ENCODE measurements around the gene SMAD3.
"Not testable (repeated sequence)": the region's sequence is repeated elsewhere in the genome, so short reads cannot be mapped to it uniquely, and the experiment has no call there.

Gene SMAD3

DNA sequence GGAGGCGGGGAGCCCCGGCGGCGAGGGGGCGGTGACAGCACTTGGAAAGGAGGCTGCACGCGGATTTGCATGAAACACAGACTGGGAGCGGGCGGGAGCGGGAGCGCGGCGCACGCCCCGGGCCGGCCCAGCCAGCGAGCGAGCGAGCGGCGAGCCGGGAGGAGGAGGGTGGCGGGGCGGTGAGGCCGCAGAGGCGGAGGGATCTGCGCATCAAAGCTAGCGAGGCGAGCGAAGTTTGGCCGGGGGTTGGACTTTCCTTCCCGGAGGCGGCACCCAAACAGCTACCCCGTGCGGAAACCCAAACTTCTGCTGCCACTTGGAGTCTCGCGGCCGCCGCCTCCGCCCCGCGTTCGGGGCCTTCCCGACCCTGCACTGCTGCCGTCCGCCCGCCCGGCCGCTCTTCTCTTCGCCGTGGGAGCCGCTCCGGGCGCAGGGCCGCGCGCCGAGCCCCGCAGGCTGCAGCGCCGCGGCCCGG, at the start of gene SMAD3:
Gene SMAD3, plus strand, starts transcription at position 72 of the 475 bp plus-strand sequence. CDS start 553 bp downstream, outside the sequence.
- DNase-seq: peak in 54 of 58 donors; percentile 27 to 90 (median 76)

DNA sequence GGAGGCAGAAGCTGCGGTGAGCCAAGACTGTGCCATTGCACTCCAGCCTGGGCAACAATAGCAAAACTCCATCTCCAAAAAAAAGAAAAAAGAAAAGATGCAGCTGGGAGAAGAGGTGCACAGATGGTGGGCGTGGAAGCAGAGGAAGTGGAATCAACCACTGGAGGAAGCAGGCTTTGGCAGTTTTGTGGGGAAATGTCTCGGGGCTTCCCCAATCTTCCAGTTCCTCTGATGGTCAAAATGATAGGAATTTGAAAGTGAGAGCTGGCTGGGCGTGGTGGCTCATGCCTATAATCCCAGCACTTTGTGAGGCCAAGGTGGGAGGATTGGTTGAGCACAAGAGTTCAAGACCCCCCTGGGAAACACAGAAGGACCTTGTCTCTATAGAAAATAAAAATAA, 48.1 kb upstream of the SMAD3 start:
- DNase-seq: no peak

DNA sequence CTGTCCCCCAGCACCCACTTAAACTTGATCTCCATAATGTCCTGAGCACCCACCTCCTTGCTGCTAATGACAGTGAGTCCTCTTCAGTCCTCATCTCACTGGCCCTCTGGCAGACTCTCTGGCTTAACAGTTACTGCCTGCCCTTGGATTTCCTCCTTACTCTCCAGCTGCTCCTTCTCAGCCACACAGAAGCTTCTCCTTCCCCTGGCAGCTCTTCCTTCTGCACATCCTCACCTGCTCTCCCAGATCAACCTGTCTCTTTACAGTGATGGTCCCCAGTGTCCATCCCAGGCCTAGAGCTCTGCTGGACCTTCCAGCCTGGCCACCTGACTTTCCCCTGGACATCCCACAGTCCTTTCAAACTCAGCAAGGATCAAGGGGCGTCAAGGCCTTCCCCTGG, 47.4 kb upstream of the SMAD3 start:
- no peak for DNase-seq

DNA sequence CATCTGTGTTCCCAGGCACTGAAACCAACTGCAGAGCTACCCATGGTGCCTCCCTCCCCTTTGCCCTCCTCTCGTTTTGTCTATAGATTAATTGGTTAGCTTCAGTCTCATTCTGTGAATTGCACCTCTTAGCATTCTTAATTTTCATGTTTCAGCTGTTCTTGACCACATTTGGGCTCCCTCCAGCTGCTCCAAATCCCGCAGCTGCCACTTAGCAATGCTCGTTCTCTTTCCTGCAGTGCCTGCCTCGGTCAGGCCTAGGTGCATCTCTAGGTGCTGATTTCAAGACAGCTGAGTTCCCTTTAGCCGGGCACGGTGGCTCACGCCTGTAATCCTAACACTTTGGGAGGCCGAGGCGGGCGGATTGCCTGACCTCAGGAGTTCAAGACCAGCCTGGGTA, 47.0 kb upstream of the SMAD3 start:
- no peak for DNase-seq

DNA sequence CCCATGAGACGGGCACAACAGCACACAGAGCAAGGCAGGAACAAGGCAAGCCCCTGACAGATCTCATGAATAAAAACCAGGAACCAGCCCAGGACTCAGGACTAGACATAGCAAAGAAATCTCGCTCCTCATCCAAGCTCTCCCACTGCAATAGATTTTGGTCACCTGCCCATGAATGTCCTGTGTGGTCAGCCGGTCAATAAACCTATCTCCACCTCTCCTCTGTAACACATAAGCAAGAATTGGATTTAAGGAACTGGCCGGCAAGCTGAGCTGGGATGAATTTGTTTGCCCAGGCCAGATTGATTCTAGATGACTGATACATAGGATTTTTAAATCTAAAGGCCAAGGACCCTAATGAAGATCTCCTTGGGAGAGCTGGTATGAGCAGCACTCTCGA, 46.3 kb upstream of the SMAD3 start:
- DNase-seq: no peak

DNA sequence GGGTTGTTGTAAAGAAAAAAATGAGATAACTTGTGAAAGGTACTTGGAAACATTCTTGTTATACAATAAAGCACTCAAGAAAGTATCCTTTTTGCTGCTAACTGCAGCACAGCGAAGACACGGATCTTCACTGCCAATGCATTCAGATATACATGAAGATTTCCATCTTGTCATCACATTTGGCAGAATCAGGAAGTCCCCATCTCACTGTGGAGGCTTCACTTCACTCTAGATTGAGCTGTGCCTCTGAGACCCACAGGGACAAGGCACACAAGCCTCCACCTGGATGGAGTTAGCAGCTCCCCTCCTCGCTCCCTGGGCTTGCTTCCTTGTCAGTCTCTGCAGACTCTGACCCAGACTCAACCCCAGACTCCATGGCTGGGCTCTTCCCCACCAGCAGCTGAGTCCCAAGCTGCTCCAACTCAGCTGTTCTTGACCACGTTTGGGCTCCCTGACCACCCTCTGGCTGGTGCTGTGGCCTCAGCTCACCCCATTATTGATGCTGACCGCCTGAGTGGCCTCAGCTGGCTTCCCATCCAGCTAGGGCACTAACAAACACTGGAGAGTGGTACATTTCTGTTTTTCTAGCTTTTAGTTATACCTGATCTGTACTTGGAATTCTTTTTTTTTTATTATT, 45.4 kb upstream of the SMAD3 start:
- DNase-seq: no peak

DNA sequence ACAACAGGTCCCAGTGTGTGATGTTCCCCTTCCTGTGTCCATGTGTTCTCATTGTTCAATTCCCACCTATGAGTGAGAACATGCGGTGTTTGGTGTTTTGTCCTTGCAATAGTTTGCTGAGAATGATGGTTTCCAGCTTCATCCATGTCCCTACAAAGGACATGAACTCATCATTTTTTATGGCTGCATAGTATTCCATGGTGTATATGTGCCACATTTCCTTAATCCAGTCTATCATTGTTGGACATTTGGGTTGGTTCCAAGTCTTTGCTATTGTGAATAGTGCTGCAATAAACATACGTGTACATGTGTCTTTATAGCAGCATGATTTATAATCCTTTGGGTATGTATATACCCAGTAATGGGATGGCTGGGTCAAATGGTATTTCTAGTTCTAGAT, 44.7 kb upstream of the SMAD3 start:
- DNase-seq: not testable (repeated sequence)

DNA sequence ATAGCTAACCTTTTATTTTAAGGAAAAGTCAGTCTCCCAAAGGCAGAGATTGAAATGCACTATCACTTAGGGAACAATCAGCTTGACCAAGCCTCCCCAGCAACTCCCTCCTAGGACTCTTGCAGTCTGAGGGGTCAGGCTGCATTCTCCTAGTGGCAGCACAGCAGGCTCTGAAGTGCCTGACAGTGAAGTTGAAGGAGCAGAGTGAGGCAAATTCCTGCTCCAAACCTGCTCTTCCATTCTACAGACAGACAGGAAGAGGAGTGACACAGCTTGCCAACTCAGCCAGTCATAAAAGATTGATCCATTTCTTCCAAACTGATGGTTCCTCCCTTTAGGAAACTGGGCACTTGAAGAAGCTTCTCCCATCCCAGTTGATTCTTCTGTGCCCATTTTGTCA, 43.9 kb upstream of the SMAD3 start:
- no peak for DNase-seq

DNA sequence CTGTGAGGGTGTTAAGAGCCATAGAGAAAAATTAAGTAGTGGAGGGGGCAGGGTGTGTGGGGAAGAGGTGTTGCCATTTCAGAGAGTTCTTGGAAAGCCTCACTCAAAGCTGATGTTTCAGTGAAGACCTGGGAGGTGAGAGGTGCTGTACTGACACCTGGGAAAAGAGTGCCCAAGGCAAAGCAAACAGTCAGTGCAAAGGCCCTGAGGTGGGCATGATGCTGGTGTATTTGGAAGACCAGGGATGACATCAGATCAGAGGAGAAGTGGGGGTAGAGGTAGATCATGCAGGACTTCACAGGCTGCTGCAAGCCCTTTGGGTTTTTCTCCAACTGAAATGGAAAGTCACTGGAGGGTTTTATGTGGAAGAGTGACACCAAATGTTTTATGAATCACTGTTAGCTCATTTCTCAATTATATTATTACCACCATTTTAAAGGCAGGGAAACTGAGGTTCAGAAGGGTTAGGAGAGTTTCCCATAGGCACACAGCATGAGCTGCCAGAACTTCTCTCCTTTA, 42.8 kb upstream of the SMAD3 start:
- no peak for DNase-seq

DNA sequence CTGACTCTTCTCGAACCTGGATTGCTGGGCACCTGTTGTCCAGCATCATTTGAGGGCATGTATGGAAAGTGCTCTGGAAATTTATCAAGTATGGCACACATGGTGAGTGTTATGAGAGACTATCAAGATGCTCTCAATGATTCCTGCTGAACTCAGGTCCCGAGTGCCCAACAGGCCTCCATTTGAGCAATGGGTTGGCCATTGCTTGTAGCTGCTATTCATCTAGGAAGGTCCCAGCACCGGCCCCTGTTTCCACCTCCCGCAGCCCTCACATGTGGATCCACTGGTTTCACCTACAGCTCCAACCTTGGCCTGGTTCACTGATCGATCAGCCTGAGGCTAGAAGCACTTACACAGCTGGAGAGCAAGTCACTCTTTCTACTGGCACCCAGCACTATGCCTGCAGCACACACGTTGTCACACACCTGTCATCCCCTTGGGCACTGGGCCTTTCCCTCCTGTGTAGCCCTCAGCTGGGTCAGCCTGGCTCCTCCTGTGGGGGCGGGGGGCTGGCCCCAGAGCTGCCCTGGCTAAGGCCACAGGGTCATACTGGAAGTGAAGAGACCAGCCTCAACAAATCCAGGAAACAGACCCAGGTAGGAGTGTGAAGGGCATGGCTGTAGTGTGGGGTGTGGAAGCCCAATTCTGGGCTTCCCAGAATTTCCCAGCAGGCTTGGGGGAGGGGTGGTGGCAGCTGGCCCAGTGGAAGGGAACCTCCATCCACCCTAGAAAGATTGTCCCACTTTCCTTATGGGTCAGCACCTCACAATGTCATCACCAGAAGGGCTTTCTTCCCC, 41.7 kb upstream of the SMAD3 start:
- DNase-seq: peak in 2 of 58 donors; percentile 21 to 32

DNA sequence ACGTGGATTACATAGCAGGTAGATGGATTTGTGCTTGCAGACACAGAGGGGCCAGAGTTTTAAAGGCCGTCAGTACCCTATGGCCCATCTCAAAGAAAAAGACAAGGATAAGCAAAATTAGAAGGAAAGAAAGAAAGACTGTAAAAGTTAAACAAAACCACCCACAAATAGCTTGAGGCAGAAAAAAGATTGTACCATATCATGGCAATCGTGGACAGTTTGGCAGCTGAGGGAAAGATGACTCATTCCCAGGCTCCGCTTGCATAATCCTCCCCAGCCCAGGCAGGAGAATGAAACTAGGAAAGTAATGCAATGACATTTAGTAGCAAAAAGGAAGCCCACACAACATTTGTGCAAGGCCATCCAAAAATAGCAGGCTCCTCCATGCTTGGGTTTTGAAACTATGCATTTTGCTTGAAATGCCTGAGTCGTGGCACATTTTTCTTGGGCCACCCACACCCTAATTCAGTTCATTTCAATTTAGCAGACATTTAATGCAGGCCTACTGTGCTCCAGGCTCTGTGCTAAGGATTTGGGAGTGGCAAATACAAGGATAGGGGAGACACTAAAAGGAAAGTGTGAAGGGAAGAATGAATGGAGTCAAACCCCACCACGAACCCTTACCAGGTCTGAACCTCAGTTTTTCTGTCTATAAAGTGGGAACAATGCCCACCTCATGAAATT, 40.9 kb upstream of the SMAD3 start:
- DNase-seq: peak in 49 of 58 donors; percentile 13 to 85 (median 49)

DNA sequence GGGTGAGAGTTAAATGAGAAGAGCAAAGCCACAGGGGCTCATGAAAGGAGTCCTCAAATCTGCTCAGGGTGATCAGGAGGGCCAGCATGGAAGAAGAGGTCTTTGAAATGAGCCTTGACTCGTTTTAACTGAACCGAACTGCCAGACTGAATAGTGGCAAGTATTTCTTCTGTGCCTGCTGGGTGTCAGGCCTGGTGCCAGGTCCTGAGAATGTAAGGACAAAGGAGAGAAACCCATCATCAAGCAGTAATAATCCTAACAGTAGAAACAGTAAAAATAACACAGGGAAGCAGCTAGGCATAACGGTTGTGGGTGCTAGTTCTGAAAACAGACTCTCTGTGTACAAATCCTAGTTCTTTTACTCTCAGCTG, 40.4 kb upstream of the SMAD3 start:
- DNase-seq: no peak

DNA sequence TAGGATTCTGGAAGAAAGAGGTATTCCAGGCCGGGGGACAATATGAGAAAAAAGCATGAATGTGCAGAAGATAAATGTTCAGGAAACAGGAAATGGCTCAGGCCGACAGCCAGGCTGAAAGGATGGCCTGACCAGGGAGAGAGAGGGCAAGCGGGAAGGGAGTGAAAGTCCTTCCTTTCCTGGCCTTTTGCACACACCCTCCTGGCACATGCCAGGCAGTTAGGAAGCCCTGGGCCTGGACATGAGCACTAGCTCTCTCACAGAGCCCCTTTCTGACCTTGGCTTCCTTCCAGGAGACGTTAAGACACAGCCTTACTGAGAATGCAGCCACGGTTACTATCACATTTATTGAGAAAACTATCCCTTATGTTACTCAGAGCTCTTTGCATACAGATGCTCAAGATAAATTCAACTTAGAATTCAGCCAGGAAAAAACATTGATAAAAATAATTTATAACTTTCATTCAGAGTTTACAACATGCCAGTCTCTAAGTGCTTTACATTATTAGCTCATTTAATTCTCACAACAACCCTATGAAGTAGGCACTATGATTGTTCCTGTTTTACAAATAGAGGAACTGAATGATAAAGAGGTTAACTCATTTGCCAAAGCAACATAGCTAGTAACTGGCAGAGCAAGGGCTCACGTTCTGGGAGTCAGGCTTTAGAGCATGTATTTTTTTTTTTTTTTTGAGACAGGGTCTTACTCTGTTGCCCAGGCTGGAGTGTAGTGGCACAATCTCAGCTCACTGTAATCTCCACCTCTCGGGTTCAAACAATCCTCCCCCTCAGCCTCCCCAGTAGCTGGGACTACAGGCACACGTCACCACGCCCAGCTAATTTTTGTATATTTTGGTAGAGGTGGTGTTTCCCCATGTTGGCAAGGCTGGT, 39.4 kb upstream of the SMAD3 start:
- no peak for DNase-seq

DNA sequence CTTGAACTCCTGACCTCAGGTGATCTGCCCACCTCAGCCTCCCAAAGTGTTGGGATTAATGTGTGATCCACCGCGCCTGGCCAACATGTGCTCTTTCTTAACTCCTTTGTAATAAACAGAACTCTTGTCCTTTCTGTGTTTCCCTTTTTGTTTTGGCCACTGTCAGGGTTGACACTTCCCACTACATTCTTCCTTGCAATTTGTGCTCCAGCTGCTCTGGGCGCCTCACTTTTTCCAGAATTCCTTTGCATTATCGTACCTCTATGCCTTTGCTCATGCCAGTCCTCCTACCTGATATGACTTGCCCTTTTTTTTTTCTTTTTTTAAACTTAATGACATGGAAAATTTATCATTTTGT, 38.8 kb upstream of the SMAD3 start:
- peak in 1 of 58 donors; percentile 47 for DNase-seq

DNA sequence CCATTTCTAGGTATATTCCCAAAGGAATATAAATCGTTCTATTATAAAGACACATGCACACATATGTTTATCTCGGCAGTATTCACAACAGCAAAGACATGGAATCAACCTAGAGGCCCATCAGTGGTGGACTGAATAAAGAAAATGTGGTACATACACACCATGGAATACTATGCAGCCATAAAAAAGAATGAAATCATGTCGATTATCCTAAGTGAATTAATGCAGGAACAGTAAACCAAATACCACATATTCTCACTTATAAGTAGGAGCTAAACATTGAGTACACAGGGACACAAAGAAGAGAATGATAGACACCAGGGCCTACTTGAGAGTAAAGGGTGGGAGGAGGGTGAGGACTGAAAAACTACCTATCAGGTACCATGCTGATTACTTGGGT, 37.0 kb upstream of the SMAD3 start:
- DNase-seq: not testable (repeated sequence)

DNA sequence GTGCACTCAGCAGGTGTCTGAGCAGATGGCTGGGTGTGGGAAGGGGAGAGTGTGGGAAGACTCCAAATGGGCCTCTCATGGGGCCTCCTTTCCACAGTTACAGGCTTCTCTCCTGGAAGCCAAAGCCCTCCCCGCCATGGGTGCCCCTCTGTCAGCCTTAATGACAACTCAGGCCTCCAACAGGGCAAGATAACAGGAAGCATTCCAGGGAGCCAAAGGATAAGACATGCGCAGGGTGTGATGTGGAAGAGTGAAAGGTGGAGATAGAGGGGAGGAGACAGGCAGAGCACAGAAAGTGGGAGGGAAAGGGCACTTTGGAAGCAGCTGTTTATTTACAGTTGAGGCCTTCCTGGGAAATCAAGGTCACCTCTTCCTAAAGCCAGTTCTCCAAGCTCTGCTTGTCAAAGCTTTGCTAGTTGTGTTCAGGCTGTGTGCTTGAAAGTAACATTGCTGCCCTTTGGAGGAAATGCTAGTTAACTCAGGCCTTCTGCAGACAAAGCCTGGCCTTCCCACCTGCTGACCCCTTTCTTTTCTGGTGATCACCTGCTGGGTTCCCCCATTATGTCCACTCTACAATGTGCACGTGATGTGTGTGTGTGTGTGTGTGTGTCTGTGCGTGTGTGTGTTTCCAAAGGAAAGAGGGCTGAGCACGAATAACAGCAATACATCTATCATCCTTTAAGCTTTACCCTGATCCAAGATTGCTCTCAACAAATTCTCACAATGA, 35.2 kb upstream of the SMAD3 start:
- no peak for DNase-seq

DNA sequence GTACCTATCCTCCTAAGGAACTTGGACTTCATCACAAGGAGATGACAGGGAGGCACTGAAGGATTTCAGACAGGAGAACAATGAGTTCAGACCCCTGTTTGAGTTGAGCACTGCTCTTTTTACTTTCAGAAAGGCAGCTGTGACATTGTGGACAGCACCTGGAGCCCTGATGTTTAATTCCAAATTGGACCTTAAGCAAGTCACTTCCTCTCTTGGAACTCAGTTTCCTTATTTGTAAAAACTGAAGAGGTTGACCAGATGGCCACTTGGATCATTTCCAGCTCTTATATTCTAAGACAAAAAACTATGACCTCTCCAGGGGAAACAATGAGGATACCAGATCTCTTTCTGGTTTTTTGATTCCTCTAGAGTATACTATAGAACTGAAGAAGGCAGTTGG, 34.1 kb upstream of the SMAD3 start:
- DNase-seq: no peak

DNA sequence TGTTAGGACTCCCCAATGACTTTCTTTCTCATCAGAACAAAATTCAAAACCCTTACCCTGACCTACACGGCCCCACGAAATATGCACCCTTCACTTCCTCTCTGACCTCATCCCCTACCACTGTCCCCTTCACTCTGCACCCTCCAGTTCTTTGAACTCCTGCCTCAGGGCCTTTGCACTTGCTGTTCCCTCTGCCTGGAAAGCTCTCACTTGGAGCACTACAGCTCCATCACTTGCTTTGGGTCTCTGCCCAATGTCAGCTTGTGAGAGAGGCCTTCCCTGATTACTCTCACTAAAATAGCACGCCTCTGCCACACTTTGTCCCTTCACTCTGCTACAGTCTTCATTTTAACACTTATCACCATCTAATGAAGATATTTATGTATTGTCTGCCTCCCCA, 32.8 kb upstream of the SMAD3 start:
- DNase-seq: no peak

DNA sequence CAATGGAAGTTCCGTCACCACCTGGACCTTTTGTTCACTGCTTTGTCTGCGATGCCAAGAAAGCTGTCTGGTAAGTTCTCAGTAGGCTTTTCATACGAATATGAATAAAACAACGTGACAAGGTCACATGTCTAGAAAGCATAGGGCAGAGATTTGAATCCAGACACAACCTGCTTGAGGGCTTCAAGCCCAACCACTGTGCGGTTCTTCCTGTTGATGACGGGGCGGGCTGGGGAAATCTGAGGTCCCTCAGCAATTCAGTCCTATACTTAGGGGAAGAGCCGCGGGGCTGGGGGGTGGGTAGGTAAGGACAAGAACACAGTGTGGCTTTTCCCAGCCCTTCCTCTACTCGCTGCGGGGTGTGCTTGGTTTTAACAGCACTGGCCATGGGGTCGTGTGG, 32.4 kb upstream of the SMAD3 start:
- DNase-seq: no peak

DNA sequence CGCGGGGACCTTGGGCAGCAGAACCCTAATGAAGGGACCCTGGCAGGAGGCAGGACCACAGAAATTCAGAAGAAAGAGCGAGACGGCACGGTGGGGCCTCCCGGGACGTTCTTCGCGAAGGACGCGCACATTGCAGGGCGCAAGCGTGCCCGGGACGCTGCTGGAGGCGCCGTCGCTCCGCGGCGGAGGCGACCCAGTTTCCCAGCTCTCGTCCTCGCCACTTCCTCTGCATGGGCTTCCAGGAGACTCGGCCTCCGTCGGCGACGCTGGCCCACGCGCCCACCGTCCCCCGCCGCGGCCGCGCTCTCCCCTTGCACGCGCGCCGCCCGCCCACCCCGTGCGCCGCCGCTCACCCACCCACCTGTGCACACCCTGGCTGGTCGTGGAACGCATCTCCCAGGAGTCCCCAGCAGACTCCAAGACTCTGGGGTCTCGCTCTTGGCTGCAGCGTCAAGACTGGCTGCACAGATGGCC, 31.8 kb upstream of the SMAD3 start:
- DNase-seq: no peak

Data from anterior cingulate cortex (tissue), 58 donors.